OCI-LY1 (cell line): ENCODE measurements around the gene ZBTB7C.

Experiments used
- H2AFZ ChIP-seq: fragments of 200-600 bp; sonication (generic), shearing (Covaris generic); 2 replicates; pipeline ENCODE4 v1.6.0; 2014; ENCODE audit warnings: antibody characterized with exemption, mild to moderate bottlenecking, low read length
- H3F3A ChIP-seq: fragments of 200-600 bp; sonication (generic), shearing (Covaris generic); 2 replicates; pipeline ENCODE4 v1.6.0; 2014; ENCODE audit warnings: mild to moderate bottlenecking, antibody characterized with exemption, low read length, moderate library complexity; ENCODE audit not compliant: insufficient read depth
- H3K27ac ChIP-seq: fragments of 200-600 bp; sonication (generic); 2 replicates; pipeline ENCODE4 v1.5.1; 2014; ENCODE audit warnings: low read length, mixed run types, mild to moderate bottlenecking, low read depth; ENCODE audit not compliant: poor library complexity, severe bottlenecking
- H3K27me3 ChIP-seq: fragments of 200-600 bp; sonication (generic); 2 replicates; pipeline ENCODE4 v1.6.0; 2014; ENCODE audit warnings: antibody characterized with exemption, mild to moderate bottlenecking, low read length, moderate library complexity; ENCODE audit not compliant: insufficient read depth
- H3K36me3 ChIP-seq: fragments of 200-600 bp; sonication (generic); 2 replicates; pipeline ENCODE4 v1.6.1; 2014; ENCODE audit warnings: mild to moderate bottlenecking, antibody characterized with exemption, low read length, moderate library complexity, mixed read lengths; ENCODE audit not compliant: insufficient read depth
- H3K4me1 ChIP-seq: fragments of 200-600 bp; sonication (generic); 2 replicates; pipeline ENCODE4 v1.5.1; 2014; ENCODE audit warnings: mild to moderate bottlenecking, low read length, moderate library complexity; ENCODE audit not compliant: insufficient read depth, severe bottlenecking
- H3K4me2 ChIP-seq: fragments of 200-600 bp; sonication (generic), shearing (Covaris generic); 2 replicates; pipeline ENCODE4 v1.6.1; 2014; ENCODE audit warnings: low read length
- H3K4me3 ChIP-seq: fragments of 200-600 bp; sonication (generic); 2 replicates; pipeline ENCODE4 v1.5.1; 2014; ENCODE audit warnings: low read length, low read depth, mild to moderate bottlenecking, mixed read lengths; ENCODE audit not compliant: poor library complexity, severe bottlenecking
- H3K79me2 ChIP-seq: fragments of 200-600 bp; shearing (Covaris generic); 2 replicates; pipeline ENCODE4 v1.6.1; 2016; ENCODE audit warnings: mixed run types, low read length, mixed read lengths; ENCODE audit not compliant: insufficient read depth
- H3K9ac ChIP-seq: fragments of 200-600 bp; sonication (generic), shearing (Covaris generic); 2 replicates; pipeline ENCODE4 v1.6.1; 2014; ENCODE audit warnings: mild to moderate bottlenecking, low read length, mixed read lengths
- H3K9me2 ChIP-seq: fragments of 200-600 bp; sonication (generic), shearing (Covaris generic); 2 replicates; pipeline ENCODE4 v1.6.1; 2014; ENCODE audit warnings: low read depth, mild to moderate bottlenecking, low read length, mixed read lengths
- H3K9me3 ChIP-seq: fragments of 200-600 bp; shearing (Covaris generic); 2 replicates; pipeline ENCODE4 v1.6.1; 2014; ENCODE audit warnings: low read length, mixed read lengths
- H4K20me1 ChIP-seq: fragments of 200-600 bp; sonication (generic), shearing (Covaris generic); 2 replicates; pipeline ENCODE4 v1.6.0; 2016; ENCODE audit warnings: mild to moderate bottlenecking, low read length; ENCODE audit not compliant: insufficient read depth
- EZH2 ChIP-seq: fragments of 200-600 bp; sonication (generic), shearing (Covaris generic); IDR thresholded peaks from 2 replicates; pipeline ENCODE4 v1.8.0; 2017; ENCODE audit warnings: borderline replicate concordance, mixed run types, mild to moderate bottlenecking, antibody characterized with exemption, low read length, moderate library complexity, mixed read lengths
- TF ChIP-seq, protein P1 (sequence below): fragments of 200-600 bp; sonication (generic), shearing (Covaris generic); IDR thresholded peaks from 2 replicates; pipeline ENCODE4 v1.5.1; 2017; ENCODE audit warnings: mild to moderate bottlenecking, antibody characterized with exemption, low read length, moderate library complexity, mixed read lengths

The ZBTB7C gene

DNA sequence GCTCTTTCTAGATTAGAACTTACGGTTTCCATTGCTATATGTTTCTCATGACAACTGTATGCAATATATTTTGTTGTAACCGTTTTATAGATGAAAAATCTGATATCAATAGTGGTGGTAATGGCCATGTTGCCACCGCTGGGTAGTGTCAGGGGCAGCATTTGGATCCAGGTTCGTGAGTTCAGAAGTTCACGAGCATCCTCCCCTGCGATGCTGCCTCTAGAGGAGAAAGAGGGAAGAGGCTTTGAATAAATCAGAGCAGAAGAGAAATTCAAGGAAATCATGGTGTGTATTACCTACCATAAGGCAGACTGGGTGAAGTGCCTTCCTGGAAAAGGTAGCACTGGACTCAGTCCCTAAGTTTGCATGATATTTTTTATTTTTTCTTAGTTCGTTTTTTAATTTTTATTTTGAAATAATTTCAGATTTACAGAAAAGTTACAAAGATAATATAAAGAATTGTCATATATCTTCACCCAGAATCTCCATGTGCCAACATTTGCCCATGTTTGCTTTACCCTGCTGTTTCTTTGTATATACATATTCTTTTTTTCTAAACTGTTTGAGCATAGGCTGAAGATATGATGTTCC, 3.3 kb upstream of the ZBTB7C start:
- H3K79me2 ChIP-seq, result no peaks in the 10 kb centered on the region
- no peak for TF ChIP-seq EZH2
- TF ChIP-seq, protein P1, sequence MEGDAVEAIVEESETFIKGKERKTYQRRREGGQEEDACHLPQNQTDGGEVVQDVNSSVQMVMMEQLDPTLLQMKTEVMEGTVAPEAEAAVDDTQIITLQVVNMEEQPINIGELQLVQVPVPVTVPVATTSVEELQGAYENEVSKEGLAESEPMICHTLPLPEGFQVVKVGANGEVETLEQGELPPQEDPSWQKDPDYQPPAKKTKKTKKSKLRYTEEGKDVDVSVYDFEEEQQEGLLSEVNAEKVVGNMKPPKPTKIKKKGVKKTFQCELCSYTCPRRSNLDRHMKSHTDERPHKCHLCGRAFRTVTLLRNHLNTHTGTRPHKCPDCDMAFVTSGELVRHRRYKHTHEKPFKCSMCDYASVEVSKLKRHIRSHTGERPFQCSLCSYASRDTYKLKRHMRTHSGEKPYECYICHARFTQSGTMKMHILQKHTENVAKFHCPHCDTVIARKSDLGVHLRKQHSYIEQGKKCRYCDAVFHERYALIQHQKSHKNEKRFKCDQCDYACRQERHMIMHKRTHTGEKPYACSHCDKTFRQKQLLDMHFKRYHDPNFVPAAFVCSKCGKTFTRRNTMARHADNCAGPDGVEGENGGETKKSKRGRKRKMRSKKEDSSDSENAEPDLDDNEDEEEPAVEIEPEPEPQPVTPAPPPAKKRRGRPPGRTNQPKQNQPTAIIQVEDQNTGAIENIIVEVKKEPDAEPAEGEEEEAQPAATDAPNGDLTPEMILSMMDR, result peak; percentile 57
- H3K27ac ChIP-seq, result no peak overlapping the region
- no peak overlapping the region for H3K4me2 ChIP-seq
- H4K20me1 ChIP-seq, result no peaks in the 10 kb centered on the region
- H3K9me2 ChIP-seq, result no peaks in the 10 kb centered on the region
- no peaks in the 10 kb centered on the region for H3F3A ChIP-seq
- H3K9me3 ChIP-seq, result no peaks in the 10 kb centered on the region
- no peaks in the 10 kb centered on the region for H3K27me3 ChIP-seq
- H3K4me1 ChIP-seq, result no peaks in the 10 kb centered on the region
- no peak overlapping the region for H3K9ac ChIP-seq
- no peak overlapping the region for H3K4me3 ChIP-seq
- H3K36me3 ChIP-seq, result no peaks in the 10 kb centered on the region
- H2AFZ ChIP-seq, result no peak overlapping the region

GRCh38 chr18:48410095-48410920, 1.1 kb upstream of the ZBTB7C start:
- Histone ChIP-seq H3K27me3 (no peaks in the 10 kb centered on the region), H3K4me2 (no peak overlapping the region), H3K27ac (no peak overlapping the region), H3K9me2 (no peaks in the 10 kb centered on the region), H3K9ac (no peak overlapping the region), H3K4me3 (no peak overlapping the region), H3F3A (no peaks in the 10 kb centered on the region), H2AFZ (no peak overlapping the region), H3K9me3 (no peaks in the 10 kb centered on the region), H4K20me1 (no peaks in the 10 kb centered on the region), H3K4me1 (no peaks in the 10 kb centered on the region), H3K79me2 (no peaks in the 10 kb centered on the region), H3K36me3 (no peaks in the 10 kb centered on the region)
- TF ChIP-seq, protein P1, result no peak
- no peak for TF ChIP-seq EZH2

- Histone ChIP-seq H3K4me3 (no peak overlapping the region), H2AFZ (no peak overlapping the region), H3K79me2 (no peaks in the 10 kb centered on the region), H3K4me2 (no peak overlapping the region), H3F3A (no peaks in the 10 kb centered on the region), H4K20me1 (no peaks in the 10 kb centered on the region), H3K36me3 (no peaks in the 10 kb centered on the region), H3K9me3 (no peaks in the 10 kb centered on the region), H3K27me3 (no peaks in the 10 kb centered on the region), H3K9ac (no peak overlapping the region), H3K27ac (no peak overlapping the region), H3K4me1 (no peaks in the 10 kb centered on the region), H3K9me2 (no peaks in the 10 kb centered on the region)
- TF ChIP-seq, protein P1, result no peak
- TF ChIP-seq EZH2, result no peak
Measured at GRCh38 chr18:48409591-48410094, 460 bp upstream of the ZBTB7C start.
